ENCODE data around the gene AIF1. TPM values are rescaled to one million over a fixed set of nuclear protein-coding genes. Genes with fewer than 3 reads are reported as not detected.
A peak's percentile ranks its signal among the peaks of the same experiment; 100 is the strongest.

Gene AIF1
- total and polyA plus RNA-seq, 2 donors from 2014 or later = 44.1 to 121 TPM

DNA sequence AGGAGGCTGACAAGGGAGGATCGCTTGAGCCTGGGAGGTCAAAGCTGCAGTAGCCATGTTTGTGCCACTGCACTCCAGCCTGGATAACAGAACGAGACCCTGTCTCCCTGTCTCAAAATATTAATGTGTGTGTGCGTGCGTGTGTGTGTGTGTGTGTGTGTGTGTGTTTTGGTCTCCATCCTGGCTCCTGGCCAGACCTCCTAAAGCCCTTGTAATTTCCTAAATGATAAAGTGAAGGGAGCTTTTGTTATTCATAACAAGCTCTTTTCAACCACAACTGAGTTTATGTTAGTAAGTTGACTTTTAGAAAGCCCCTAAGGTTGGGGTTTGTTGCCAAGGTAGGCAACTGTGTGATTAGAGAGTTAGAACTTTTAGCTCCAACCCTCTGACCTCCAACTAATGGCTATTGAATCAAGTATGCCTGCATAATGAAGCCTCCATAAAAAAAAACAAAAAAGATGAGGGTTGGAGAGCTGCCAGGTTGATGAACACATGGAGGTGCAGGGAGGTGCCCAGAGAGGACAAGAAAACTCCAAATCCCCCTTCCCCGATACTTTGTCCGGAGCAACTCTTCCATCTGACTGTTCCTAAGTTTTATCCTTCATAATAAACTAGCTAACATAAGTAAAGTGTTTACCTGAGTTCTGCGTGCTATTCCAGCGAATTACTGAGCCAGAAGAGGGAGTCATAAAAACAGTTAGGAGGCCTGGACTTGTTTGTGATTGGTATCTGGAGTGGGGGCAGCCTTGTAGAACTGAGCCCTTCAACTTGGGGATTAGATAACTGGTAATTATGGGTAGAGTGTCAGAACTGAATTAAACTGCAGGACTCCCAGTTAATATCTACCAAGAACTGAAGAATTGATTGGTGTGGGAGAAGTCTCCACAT lies 5.3 kb upstream of the AIF1 start:
- no peaks in the 10 kb centered on the region for H3K27me3 ChIP-seq (ENCODE audit: control insufficient read depth, insufficient read depth, low read length)
- H3K9me3 ChIP-seq (ENCODE audit: control insufficient read depth in 2 of 3, insufficient read depth in 1 of 3, low read length in 3 of 3) = no peaks in the 10 kb centered on the region
- intact Hi-C loops (cut with DNase I) = no loop called here
- H3K4me1 ChIP-seq (ENCODE audit: control insufficient read depth in 2 of 3, insufficient read depth in 2 of 3, low read depth in 1 of 3, low read length in 3 of 3) = no peaks in the 10 kb centered on the region
- FAIRE-seq (no peak), DNase-seq (no peak)
- no peak overlapping the region for H3K4me3 ChIP-seq (ENCODE audit: low read length in 3 of 3)
- H3K9ac ChIP-seq (ENCODE audit: low read length in 3 of 3) = no peak overlapping the region
- TF ChIP-seq CTCF (IDR thresholded peaks at IDR 0.05; ENCODE audit: borderline replicate concordance, extremely low read depth, insufficient read depth) = no peak
- H3K36me3 ChIP-seq (ENCODE audit: control insufficient read depth in 2 of 3, insufficient read depth in 3 of 3, low read length in 3 of 3) = no peaks in the 10 kb centered on the region
- no peak overlapping the region for H3K27ac ChIP-seq (ENCODE audit: low read depth in 2 of 2, low read length in 2 of 2)

GRCh38 chr6:31610968-31611367 lies 4.1 kb upstream of the AIF1 start:
- no peak overlapping the region for H3K4me3 ChIP-seq (ENCODE audit: low read length in 3 of 3)
- FAIRE-seq = no peak

GRCh38 chr6:31614075-31614619 lies 887 bp upstream of the AIF1 start:
- no peak for TF ChIP-seq CTCF (IDR thresholded peaks at IDR 0.05; ENCODE audit: borderline replicate concordance, extremely low read depth, insufficient read depth)
- no peak overlapping the region for H3K9ac ChIP-seq (ENCODE audit: low read length in 3 of 3)
- H3K4me3 ChIP-seq (ENCODE audit: low read length in 3 of 3) = peak overlapping the region in 1 of 3 donors; percentile 14
- no peak overlapping the region for H3K27ac ChIP-seq (ENCODE audit: low read depth in 2 of 2, low read length in 2 of 2)
- DNase-seq (no peak), FAIRE-seq (no peak)
- intact Hi-C loops (cut with DNase I) = no loop called here
- no peaks in the 10 kb centered on the region for H3K36me3 ChIP-seq (ENCODE audit: control insufficient read depth in 2 of 3, insufficient read depth in 3 of 3, low read length in 3 of 3)
- no peaks in the 10 kb centered on the region for H3K27me3 ChIP-seq (ENCODE audit: control insufficient read depth, insufficient read depth, low read length)
- no peaks in the 10 kb centered on the region for H3K9me3 ChIP-seq (ENCODE audit: control insufficient read depth in 2 of 3, insufficient read depth in 1 of 3, low read length in 3 of 3)
- no peaks in the 10 kb centered on the region for H3K4me1 ChIP-seq (ENCODE audit: control insufficient read depth in 2 of 3, insufficient read depth in 2 of 3, low read depth in 1 of 3, low read length in 3 of 3)

More at GRCh38 chr6:31610968-31611367, 4.1 kb upstream of the AIF1 start:
- no peak for TF ChIP-seq CTCF (IDR thresholded peaks at IDR 0.05; ENCODE audit: borderline replicate concordance, extremely low read depth, insufficient read depth)
- no peaks in the 10 kb centered on the region for H3K27me3 ChIP-seq (ENCODE audit: control insufficient read depth, insufficient read depth, low read length)
- intact Hi-C loops (cut with DNase I) = no loop called here
- H3K9ac ChIP-seq (ENCODE audit: low read length in 3 of 3) = no peak overlapping the region
- no peaks in the 10 kb centered on the region for H3K36me3 ChIP-seq (ENCODE audit: control insufficient read depth in 2 of 3, insufficient read depth in 3 of 3, low read length in 3 of 3)
- H3K4me1 ChIP-seq (ENCODE audit: control insufficient read depth in 2 of 3, insufficient read depth in 2 of 3, low read depth in 1 of 3, low read length in 3 of 3) = no peaks in the 10 kb centered on the region
- no peak for DNase-seq
- no peak overlapping the region for H3K27ac ChIP-seq (ENCODE audit: low read depth in 2 of 2, low read length in 2 of 2)
- no peaks in the 10 kb centered on the region for H3K9me3 ChIP-seq (ENCODE audit: control insufficient read depth in 2 of 3, insufficient read depth in 1 of 3, low read length in 3 of 3)

Data from kidney (tissue), 14 donors.